Fibroblast of skin of back (primary cell): ENCODE data around the gene RANBP17.

Experiments
- DNase-seq: peaks from one replicate; pipeline ENCODE4 v3.0.0-alpha.2; 2013

Gene RANBP17

DNA sequence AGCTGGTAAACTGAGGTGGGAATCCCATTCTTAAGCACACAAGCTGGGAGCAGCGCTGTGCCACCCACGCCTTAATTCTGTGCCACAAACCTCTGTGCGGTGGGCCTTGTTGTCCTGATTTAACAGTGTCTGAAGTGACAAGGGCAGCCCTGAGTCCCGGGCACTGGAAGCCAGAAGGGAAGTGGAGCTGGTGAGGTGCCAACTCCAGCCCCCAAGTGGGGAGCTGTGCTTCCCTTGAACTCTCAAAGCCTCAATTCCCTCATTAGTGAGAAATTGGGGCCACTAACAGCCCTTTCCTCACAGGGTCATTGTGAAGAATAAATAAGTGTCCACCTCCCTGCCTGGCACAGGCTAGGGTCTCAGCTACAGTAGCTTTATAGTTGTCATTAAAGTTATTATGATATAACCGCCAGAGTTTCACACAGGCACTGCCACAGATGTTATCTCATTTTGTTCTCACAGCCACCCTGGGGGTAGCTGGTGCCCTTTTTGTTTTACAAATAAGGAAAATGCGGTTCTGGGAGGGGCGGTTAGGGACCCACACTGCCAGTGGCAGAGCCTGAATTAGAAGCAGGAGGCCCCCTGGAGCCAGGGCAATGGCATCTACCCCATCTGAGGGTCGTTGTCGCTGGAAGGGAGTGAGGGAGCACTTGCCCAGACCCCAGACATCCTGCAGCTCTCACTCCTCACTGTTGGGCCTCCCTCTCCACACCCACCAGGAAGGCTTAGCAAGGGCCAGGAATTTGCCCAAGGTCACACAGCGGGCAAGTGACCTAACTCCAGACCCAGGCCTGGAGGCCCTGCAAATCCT lies 445.2 kb downstream of the RANBP17 start:
- DNase-seq = no peak

DNA sequence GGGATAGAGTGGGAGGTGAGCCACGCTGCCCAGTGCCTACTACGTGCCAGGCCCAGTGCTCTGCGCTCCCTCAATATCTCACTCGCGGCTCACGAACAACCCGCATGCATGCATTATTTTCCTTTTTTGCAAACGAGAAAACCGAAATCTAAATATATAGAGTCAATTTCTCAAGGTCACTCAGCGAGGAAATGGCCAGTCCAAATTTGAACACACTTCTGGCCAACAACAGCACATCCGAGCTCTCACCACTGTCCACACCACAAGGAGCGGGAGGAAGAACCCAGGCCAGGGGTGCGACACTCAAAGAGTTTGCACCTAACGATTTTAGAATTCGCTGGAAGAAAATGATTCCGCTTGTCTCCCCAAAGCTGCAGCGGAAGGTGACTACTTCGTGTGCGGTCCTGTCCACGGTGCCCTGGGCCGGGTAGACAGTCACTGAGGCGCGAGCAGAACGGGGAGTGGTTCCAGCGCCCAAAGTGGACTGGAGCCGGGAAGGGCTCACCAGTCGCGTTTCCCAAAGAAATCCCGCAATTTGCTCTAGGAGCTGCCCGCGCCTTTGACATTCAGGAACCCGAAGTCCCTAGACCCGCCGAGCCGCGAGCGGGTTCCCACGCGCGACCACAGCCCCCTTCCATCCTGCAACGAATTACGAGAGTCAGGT lies 446.1 kb downstream of the RANBP17 start:
- no peak for DNase-seq

DNA sequence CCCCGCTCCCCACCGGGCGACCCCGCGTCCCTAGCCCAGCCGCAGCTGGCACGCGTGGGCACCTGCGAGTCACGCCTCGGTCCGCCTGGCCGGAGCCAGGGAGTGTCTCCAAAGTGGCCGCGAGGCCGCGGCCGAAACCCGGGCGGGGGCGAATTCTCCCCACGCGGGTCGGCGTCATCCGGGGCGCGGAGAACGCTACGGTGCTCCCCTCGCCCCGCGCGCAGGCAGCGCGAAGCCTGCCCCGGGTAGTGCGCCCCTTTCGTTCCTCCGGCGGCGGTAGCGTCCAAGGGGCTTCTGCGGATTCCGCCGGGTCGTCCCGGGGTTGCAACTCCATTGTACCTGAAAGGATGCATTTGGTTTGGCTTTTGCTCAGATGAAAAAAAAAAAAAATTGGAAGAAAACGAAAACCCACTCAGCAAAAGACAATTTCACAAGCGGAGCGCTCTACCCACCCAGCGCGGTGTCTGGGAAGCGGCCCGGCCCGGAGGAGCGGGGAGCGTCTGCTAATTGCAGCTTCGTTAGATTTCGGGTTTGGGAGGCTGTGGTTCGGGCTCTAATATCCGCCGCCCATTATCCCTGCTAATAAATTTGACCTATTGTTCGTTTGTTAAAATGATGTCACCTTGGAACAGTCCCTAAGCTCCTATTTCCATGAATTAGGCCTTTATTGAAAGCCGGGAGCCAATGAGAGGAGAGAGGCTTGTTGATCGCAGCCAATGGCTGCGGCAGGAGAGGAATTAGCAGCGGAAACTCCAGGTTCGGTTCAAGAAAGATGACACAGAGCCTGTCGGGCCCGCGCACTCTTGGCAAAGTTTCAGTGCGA lies 446.8 kb downstream of the RANBP17 start, which contains the start of gene TLX3:
Gene TLX3 (plus strand): TSS at position 796 of the 823 bp plus-strand sequence. CDS start 118 bp downstream, outside the sequence.
- DNase-seq = peak; percentile 32

DNA sequence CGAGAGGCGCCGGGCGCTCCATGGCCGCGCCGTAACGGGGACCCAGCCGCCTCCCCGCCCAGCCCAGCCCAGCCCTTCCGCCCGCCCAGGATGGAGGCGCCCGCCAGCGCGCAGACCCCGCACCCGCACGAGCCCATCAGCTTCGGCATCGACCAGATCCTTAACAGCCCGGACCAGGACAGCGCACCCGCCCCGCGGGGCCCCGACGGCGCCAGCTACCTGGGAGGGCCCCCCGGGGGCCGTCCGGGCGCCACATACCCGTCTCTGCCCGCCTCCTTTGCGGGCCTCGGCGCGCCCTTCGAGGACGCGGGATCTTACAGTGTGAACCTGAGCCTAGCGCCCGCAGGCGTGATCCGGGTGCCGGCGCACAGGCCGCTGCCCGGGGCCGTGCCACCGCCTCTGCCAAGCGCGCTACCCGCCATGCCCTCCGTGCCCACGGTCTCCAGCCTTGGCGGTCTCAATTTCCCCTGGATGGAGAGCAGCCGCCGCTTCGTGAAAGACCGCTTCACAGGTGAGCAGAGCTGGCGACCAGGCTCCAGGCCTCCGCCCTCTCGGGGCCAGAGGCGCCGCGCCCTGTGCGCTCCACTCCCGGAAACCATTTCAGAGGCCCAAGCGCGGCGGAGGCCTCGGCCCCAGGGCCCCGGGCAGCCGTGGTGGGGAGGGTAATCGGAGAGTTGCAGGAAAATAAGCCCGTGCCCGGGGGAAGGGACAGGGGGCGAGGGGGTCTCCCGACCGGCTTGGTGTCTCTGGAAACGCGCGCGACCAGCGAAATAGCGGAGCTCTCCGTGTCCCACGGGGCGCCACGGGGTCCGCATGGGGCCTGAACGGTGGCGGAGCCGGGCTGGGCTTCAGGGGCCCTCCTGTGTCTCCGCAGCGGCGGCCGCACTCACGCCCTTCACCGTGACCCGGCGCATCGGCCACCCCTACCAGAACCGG lies 447.7 kb downstream of the RANBP17 start:
- no peak for DNase-seq

DNA sequence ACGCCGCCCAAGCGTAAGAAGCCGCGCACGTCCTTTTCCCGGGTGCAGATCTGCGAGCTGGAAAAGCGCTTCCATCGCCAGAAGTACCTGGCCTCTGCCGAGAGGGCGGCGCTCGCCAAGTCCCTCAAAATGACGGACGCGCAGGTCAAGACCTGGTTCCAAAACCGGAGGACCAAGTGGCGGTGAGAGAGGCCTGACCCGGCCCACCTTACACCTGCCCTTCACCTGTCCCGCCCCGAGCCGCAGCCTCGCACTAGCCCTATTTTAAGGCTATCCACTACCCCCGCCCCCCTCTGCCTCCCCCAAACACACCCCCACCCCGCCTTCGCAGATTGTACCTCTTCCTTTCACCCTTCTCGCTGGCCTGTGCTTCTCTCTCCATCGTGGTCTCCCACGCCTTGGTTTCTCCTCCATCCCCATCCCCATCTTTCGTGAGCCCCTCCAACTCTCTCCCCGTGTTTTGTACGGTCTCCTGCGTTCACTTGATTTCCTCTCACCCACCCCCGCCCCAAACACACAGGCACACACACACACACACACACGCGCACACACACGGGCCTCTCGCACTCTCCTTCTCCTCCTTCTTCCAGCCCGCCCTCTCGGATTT lies 448.5 kb downstream of the RANBP17 start:
- no peak for DNase-seq

DNA sequence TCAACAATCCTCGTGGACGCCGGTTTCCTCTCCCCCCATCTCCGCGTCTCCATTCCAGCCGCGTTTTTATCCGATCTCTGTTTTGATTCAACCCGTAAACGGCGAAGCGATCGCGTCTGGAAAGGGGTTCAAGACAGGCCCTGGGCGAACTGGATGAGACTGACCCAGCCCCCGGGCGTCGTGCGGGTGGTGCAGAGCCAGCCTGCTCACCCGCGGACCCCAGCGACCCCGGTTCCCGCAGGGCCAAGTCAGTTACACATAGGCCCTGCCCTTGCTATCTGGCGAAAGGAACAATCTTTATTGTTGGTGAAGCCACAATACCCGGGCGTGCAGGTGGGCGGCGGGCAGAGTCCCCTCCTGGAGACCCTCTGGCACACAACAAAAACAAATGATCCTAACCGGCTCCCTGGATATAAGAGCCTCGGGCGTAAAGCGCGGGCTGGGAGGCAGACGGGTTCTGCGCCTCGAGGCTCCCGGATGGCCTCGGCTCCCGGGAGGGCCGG lies 449.1 kb downstream of the RANBP17 start:
- DNase-seq = no peak

DNA sequence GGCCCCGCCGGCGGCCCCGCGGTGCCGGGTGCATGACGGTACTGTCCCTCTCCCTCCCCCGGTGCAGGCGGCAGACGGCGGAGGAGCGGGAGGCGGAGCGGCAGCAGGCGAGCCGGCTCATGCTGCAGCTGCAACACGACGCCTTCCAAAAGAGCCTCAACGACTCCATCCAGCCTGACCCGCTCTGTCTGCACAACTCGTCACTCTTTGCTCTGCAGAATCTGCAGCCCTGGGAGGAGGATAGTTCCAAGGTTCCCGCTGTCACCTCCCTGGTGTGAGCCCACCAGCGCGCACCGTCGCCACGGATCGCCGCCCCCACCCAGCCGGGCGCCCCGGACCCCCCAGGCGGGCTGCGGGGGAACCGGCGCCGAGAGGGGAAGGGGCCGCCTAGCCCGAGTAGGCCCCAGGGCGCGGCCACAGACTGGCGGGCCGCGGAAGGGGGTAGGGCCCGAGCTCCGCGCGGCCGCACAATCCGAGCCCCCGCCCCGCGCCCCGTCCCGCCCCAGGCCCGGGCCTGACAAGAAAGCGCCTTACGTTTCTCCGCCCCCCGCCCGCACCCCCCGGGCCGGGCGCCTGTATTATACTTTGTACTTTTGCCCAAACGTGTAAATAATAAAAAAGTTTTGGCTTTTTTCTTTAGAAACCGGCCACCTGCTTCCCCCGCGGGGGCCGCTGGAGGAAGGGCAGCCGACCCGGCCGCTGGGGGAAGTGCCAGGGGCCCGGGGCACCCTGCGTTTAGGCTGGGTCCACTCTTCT lies 449.7 kb downstream of the RANBP17 start:
- DNase-seq = peak; percentile 30

DNA sequence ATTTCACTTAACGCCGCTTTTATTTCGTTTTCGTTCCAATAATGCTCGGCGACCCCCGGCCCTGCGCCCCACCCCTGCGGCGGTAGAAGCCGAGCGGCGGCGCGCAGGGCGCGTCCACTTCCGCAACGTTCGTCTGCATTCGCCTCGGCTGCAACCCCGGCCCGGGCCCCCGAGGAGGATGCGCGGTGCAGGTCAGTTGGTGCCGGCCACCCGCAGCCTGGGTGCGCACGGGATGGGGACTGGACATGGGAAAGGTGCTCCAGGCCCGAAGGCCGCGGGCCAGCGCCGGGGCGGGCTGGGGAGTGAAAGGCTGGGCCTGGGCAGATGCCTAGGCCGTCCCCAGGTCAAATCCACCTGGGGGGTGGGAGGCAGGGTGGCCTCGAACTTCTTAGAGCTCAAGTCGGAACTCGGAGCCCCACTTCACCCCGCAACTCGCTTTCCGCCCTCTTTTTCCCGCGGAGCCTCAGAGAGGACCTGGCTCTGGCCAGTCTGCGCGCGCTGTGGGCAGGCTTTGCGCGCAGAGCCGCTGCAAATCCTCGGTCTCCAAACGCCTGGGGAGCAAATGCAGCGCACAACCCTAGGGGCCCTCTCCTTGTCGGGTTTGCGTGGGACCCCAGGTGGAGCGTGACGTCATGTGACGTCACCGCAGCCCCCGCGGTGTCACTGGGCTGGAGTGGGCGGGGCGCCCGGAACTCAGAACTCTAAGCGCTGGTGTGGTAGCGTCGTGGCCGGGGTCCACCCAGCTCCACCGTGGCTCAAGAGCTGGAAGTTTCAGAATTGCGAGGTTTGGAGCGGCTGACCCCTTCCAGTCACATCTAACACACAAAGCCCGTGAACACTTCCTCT lies 450.5 kb downstream of the RANBP17 start:
- no peak for DNase-seq

DNA sequence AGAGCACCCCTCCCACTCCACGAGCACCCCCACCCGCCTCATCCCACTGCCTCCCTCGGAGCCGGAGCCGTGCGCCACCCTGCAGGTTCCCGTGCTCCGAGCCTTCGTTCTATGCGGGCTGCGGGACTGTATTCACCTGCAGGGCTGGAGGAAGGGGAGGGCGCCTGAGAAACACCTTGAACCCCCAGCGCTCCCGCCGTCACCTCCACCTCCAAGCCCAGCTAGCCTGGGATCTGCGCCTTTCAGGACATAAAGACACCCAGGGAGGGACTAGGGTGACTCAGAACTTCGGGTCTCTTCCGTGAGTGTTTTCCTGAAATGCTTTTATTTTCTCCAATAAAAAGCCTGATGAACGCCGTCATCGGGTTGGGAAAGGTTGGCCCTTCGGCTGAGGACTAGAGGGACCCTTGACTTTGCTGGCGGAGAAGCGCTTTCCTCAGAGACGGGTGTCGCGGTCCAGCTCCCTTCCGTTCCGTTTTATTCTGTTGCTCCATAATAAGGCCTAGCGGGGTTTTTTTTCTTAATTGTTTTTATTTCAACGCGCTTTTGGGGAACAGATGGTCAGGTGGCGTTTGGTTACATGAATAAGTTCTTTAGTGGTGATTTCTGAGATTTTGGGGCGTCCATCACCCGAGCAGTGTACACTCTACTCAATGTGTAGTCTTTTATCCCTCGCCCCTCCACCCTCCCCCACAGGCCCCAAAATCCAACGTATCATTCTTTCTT lies 451.8 kb downstream of the RANBP17 start:
- DNase-seq = no peak

DNA sequence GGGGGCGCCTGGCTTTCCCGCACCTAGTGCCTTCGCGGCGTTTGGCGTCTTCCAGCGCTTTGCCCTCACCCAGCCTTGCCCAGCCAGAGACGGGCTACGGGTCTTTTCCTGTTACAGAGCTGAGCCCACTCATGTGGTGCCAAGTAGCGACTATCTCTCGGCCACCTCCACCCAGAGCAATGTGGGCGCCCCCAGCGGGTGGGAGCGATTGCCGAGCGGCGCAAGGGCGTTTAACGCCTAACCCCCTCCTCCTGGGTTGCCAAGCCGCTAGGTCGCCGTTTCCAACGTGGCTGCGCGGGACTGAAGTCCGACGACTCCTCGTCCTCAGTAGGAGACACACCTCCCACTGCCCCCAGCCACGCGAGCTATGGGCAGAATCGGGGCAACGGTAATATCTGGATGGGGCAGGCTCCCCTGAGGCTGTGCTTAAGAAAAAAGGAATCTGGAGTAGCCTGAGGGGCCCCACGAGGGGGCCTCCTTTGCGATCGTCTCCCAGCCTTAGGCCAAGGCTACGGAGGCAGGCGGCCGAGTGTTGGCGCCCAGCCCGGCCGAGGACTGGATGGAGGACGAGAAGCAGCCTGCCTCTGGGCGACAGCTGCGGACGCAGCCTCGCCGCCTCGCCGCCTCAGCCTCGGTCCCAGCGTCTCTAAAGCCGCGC lies 453.0 kb downstream of the RANBP17 start:
- no peak for DNase-seq

DNA sequence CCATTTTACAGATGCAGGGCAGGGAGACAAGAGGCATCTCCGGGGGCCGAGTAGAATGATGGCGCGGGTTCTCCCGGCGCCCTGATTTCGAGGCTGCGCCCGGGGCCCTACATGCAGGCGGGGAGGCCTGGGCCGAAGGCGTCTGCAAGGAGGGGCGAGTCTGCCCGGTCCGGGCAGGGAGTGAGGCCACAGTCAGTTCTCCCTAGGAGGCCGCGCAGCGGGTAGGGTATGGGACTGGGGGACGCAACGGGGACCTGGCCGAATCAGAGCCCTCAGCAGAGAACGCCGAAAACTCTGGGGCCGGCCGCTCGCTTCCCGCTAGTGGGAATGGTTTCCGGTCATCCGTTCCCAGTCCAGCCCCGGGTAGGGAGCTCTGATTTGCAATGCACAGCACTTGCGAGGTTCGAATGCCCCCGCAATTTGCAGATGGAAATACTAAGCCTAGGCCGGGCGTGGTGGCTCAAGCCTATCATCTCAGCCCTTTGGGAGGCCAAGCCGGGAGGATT lies 453.6 kb downstream of the RANBP17 start:
- no peak for DNase-seq

DNA sequence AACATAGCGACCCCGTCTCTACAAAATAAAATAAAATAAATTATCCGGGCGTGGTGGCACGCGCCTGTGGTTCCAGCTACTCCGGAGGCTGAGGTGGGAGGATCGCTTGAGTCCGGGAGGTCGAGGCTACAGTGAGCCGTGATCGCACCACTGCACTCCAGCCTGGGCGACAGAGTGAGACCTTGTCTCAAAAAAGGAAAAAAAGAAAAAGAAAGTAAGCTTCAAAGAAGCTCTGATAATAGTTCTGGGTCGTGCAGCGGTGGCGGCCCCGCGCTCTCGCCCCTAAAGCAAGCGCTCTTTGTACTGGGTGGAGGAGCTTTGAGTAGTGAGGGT lies 454.1 kb downstream of the RANBP17 start:
- DNase-seq = no peak

DNA sequence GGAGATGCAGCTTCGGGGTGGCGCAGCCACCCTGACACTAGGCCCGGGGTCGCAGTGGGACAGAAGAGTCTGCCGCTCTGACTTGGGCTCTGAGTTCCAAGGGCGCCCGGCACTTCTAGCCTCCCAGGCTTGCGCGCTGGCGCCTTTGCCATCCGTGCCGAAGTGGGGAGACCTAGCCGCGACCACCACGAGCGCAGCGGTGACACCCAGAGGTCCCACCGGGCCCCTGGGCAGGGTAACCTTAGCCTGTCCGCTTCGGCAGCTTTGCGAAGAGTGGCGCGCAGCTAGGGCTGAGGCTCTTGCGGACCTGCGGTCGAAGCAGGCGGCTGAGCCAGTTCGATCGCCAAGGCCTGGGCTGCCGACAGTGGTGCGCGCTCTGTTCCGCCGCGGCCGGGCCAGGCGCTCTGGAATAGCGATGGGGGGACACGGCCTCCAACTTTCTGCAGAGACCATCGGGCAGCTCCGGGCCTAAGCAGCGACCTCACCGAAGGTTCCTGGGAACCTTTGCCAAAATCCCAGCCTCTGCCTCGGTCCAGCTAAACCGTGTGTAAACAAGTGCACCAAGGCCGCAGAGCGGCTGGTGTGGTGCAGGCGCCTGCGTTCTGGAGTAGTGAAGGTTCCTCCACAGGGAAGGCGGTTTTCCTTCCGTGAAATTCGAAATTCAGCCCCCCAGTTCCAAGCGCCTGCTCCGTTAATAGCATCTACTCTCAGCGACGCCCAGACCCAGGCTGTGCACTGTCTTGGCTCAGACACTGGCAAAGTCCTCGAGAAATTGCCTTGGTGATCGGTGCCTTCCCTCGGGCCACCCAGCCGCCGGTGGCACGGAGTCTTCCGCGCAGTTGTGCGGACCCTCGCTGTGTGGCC lies 454.7 kb downstream of the RANBP17 start:
- no peak for DNase-seq

DNA sequence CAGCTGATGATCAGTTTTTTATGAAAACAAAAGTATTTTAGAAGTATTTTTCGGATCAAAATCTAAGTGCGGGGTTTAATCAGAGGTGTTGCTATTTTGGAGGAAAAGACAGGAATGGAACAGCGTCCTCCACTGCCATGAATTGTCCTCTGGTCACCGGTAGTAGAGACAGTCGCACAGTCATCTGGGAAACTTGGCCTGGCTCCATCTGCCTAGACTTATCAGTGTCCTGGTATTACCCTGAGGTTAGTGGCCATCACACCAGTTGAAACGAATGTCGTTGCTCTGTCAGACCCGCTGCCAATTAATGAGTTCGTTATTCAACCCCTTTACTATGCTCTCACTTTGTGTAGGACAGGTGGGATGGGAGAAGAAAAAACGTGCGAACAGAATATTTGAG lies 455.4 kb downstream of the RANBP17 start:
- no peak for DNase-seq

DNA sequence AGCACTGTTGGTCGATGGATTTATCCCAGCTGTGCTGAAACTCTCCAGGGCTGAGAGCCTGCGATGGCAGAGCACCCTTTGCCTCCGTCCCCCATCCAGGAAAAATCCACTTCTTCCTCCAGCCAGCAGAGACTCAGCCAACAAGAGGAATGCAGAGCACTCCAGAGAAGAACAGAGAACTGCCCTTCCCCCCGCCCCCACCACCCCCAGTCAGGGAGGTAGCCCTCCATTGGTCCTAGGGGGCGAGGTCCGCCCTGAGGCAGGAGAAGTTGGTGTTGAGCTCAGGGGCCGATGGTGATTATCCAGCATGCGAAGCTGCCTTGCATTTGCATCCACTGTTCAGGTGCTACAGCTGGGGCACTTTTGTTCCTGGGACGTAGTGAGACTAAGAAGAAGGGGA lies 456.2 kb downstream of the RANBP17 start:
- DNase-seq = no peak

DNA sequence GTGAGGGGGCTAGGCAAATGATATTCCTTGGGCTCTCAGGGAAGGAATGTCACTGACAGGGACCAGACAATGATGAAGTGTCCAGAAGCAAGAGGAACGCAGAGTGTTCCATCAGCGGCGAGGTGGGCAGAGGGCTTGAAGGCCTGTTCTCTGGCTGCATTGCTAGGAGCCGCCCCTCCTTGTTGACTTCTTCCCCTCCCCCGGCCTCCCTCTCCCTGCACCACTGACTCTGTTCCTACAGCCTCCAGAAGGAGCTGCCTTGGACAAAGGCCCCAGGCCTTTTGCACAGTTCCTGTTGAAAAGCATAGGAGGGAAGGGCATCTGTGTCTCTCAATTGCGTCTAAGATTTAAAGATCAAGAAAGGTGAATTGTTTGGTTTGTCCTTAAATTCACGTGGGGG lies 459.6 kb downstream of the RANBP17 start:
- no peak for DNase-seq

DNA sequence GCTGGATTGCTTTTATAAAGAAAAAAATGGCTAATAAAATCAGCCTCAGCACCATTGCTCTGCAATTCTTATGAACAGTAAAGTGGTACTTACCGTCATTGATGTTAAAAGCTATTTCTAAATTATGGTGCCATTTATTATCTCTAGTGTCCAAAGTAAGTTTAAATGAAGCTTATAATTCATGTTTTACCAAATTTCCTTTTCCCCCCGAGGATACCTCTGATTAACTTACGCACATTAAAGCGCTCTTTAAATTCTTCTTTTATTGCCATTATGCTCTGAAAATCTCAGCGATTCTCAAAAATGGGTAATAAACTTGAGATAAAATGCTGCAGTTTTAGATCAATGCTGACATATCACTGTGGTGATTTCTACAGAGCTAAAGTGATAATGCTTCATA lies 460.7 kb downstream of the RANBP17 start:
- DNase-seq = no peak
